HG03066 (cell line): Measurements from ENCODE around the gene TM2D1.
A peak's percentile ranks its signal among the peaks of the same experiment; 100 is the strongest.
"Not testable (repeated sequence)": the region's sequence is repeated elsewhere in the genome, so short reads cannot be mapped to it uniquely, and the experiment has no call there.

Experiments
- ATAC-seq: cut with Tn5 transposase; IDR thresholded peaks from one replicate; pipeline ENCODE4 v1.9.1; 2021; ENCODE audit warnings: low read depth; ENCODE audit not compliant: unreplicated experiment

The TM2D1 gene

GRCh38 chr1:61724813-61725694, at the start of gene TM2D1:
Gene TM2D1 (minus strand): TSS chr1:61725141. CDS start chr1:61725120, 21 bp downstream.
- ATAC-seq = peak; percentile 99

DNA sequence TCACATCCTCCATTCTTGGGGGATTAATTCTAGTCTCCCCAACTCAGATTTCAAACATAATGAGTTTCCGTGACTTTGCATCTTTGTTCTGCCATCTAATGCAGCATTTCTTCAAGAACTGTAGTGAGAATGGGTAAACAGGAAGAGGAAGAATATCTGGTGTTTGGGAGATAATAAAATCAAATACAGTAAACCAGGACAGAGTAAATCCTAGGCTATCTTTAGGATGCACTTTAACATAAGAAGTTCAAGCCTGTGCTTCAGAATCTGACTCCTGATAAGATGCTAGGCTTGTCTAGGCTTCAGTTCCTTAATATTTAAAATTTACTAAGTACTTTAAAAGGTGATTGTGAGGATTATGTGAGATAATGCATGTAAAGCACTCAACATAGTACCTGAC, 45.2 kb upstream of the TM2D1 start:
- no peak for ATAC-seq

GRCh38 chr1:61757950-61758349, 33.0 kb upstream of the TM2D1 start:
- no peak for ATAC-seq

DNA sequence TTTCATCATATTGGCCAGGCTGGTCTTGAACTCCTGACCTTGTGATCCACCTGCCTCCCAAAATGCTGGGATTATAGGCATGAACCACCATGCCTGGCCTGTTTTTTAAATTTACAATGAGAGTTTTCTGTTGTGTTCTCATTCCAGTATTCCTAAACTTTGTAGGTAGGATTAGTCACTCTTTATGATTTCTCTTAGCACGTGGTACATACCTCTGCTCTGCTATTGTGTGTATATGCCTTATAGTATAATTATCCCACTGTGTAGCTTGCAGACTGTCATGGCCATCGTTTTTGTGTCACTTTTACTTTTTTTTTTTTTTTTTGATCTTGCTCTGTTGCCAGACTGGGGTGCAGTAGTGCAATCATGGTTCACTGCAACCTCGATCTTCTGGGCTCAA, 31.8 kb upstream of the TM2D1 start:
- no peak for ATAC-seq

- ATAC-seq = no peak
Observed at GRCh38 chr1:61754545-61754944, 29.6 kb upstream of the TM2D1 start.

GRCh38 chr1:61753998-61754508, 29.1 kb upstream of the TM2D1 start:
- ATAC-seq = no peak

- ATAC-seq = no peak
Observed at GRCh38 chr1:61752921-61753389, 28.0 kb upstream of the TM2D1 start.

- no peak for ATAC-seq
Observed at GRCh38 chr1:61749574-61749973, 24.6 kb upstream of the TM2D1 start.

GRCh38 chr1:61748566-61748965, 23.6 kb upstream of the TM2D1 start:
- no peak for ATAC-seq

DNA sequence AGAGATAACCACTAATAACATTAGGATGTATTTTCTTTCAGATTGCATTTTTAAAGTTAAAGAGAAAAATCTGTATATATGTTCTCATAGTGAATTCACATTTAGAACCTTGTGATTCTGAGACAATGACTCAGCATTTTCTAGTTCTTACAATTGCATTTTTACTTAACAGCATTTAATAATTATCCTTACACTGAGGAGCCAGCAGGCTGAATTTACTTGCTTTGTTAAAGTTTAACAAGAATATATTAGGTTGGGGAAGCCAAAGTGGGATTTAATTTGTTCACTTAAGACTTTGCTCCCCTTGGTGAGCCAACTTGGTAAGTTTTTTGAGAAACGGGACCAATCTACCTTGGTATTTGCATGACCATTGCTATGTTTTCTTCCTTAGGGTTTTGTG, 21.9 kb upstream of the TM2D1 start:
- ATAC-seq = no peak

GRCh38 chr1:61743716-61744580, 19.0 kb upstream of the TM2D1 start:
- no peak for ATAC-seq

- ATAC-seq = no peak
Observed at GRCh38 chr1:61743431-61743705, 18.4 kb upstream of the TM2D1 start.

DNA sequence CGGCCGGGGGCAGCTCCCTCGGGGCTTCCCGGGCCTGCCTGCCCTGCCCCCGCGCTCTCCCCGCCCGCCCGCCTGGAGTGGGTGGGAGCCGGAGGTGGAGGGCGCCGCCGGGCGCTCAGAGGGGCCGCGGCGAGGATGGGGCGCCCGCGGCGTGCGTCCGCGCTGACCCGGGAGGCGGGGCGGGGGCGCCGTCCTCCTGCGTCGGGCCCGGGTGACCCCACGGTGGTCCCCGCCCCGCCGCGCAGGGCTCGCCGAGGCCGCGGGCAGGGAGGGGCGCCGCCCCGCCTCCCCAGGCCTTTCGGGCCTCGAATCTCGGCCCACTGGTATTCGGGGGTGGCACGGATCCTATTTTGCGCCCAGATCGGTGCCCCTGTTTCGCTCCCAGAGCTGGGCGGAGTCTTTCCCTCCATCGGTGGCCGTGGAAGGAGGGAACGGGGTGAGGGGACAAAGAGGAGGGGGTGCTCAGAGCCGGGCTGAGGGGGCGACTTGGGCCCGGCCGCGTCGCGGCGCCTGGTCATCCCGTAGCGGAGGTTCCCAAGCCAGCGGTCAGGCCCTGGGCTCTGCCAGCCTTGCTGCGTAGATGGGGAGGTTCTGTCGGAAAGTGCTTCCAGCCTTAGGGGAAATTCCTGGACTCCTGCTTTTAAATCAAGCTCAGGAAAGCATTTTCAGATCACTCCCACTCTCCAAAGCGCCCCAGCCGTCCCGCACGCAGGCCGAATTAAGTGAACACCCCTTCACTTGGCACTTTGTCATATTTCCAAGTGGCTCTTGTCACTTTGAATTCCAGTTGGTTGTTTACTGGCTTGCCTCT, 17.9 kb upstream of the TM2D1 start:
- ATAC-seq = peak; percentile 49

GRCh38 chr1:61741711-61742619, 17.0 kb upstream of the TM2D1 start, which contains the start of gene PATJ:
Gene PATJ (plus strand): TSS chr1:61742480. CDS start chr1:61762893, 20,413 bp downstream.
- ATAC-seq = peak; percentile 73

- no peak for ATAC-seq
Observed at GRCh38 chr1:61740751-61741700, 16.1 kb upstream of the TM2D1 start.

GRCh38 chr1:61732726-61733125, 7.8 kb upstream of the TM2D1 start:
- ATAC-seq = no peak

DNA sequence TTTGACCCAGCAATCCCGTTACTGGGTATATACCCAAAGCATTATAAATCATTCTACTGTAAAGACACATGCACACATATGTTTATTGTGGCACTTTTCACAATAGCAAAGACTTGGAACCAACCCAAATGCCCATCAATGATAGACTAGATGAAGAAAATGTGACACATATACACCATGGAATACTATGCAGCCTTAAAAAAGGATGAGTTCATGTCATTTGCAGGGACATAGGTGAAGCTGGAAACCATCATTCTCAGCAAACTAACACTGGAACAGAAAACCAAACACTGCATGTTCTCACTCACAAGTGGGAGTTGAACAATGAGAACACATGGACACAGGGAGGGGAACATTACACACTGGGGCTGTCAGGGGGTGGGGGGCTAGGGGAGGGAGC, 5.7 kb upstream of the TM2D1 start:
- ATAC-seq = not testable (repeated sequence)

DNA sequence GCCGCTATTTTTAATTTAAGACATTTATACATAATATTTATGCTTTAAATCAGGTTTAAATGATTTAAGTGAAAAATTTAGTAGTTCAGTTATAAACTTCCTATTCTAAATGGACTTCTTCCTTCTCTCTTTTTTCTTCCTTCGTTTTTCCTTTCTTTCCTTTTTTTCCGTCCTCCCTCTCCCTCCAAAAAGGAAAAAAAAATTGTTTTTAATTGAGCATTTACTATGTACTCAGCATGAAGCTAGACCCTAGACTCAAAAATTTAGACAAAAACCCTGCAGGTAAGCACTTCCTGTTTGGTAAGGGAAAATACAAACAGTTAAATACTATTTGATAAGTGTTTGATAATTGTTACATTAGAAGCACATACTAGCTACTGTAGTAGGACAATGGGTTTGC, 2.6 kb upstream of the TM2D1 start:
- ATAC-seq = no peak

- ATAC-seq = no peak
Observed at GRCh38 chr1:61724506-61724812, 482 bp downstream of the TM2D1 start.
